HG03460 (cell line): ENCODE data around the gene RGS9.
A peak's percentile ranks its signal among the peaks of the same experiment; 100 is the strongest.
"Not testable (repeated sequence)": the region's sequence is repeated elsewhere in the genome, so short reads cannot be mapped to it uniquely, and the experiment has no call there.

Experiments used
- ATAC-seq: cut with Tn5 transposase; IDR thresholded peaks from one replicate; pipeline ENCODE4 v1.9.1; 2021; ENCODE audit not compliant: unreplicated experiment

Gene RGS9

GRCh38 chr17:65180752-65181236 is 43.6 kb downstream of the RGS9 start:
- ATAC-seq = not testable (repeated sequence)

GRCh38 chr17:65181237-65182061 is 44.3 kb downstream of the RGS9 start:
- ATAC-seq = peak; percentile 69

- peak; percentile 31 for ATAC-seq
Observed at GRCh38 chr17:65182233-65182632, 45.1 kb downstream of the RGS9 start.

- no peak for ATAC-seq
Observed at GRCh38 chr17:65183736-65184135, 46.6 kb downstream of the RGS9 start.

- ATAC-seq = no peak
Observed at GRCh38 chr17:65184235-65184959, 47.2 kb downstream of the RGS9 start.

GRCh38 chr17:65185062-65185461 is 47.9 kb downstream of the RGS9 start:
- no peak for ATAC-seq

- ATAC-seq = no peak
Observed at GRCh38 chr17:65185668-65186382, 48.7 kb downstream of the RGS9 start.

GRCh38 chr17:65190467-65191097 is 53.4 kb downstream of the RGS9 start:
- no peak for ATAC-seq

- ATAC-seq = no peak
Observed at GRCh38 chr17:65191811-65192740, 54.9 kb downstream of the RGS9 start.

- ATAC-seq = no peak
Observed at GRCh38 chr17:65193305-65193704, 56.1 kb downstream of the RGS9 start.

GRCh38 chr17:65193716-65194293 is 56.6 kb downstream of the RGS9 start:
- ATAC-seq = no peak

GRCh38 chr17:65194670-65195334 is 57.6 kb downstream of the RGS9 start:
- no peak for ATAC-seq

GRCh38 chr17:65195716-65196115 is 58.5 kb downstream of the RGS9 start:
- ATAC-seq = no peak

- ATAC-seq = no peak
Observed at GRCh38 chr17:65196617-65197016, 59.4 kb downstream of the RGS9 start.

GRCh38 chr17:65197201-65197600 is 60.0 kb downstream of the RGS9 start:
- no peak for ATAC-seq

- ATAC-seq = no peak
Observed at GRCh38 chr17:65198653-65199382, 61.6 kb downstream of the RGS9 start.

GRCh38 chr17:65201331-65201730 is 64.2 kb downstream of the RGS9 start:
- ATAC-seq = no peak

- ATAC-seq = no peak
Observed at GRCh38 chr17:65202844-65203571, 65.8 kb downstream of the RGS9 start.
